Pancreas (tissue), 10 donors: ENCODE data around the gene FCER2. TPM values are rescaled to one million over a fixed set of nuclear protein-coding genes. Genes with fewer than 3 reads are reported as not detected.
A peak's percentile ranks its signal among the peaks of the same experiment; 100 is the strongest.

Experiments used
- ATAC-seq, 4 donors: fragments of 200-7000 bp; cut with Tn5 transposase; one replicate each; pipeline versions ENCODE4 v1.8.0 to v1.9.1; 2020; ENCODE audit warnings: mild to moderate bottlenecking in 4 of 4, moderate library complexity in 4 of 4
- DNase-seq, 6 donors: peaks; one replicate each; pipeline ENCODE4 v3.0.0-alpha.2; 2020
- FAIRE-seq: peaks from 2 replicates; lab custom pipeline; 2012; peaks lifted over from hg19 to GRCh38; lab: Jason Lieb, UNC
- H3K27ac ChIP-seq, 4 donors: fragments of 200-600 bp; sonication (generic); 1 replicate in 3 of 4; 2 replicates in 1 of 4; pipeline versions ENCODE4 v1.5.0 to v1.8.0; 2020
- H3K27me3 ChIP-seq, 4 donors: fragments of 200-600 bp; one replicate each; pipeline ENCODE4 v1.8.0; 2021
- H3K36me3 ChIP-seq, 3 donors: fragments of 200-600 bp; sonication (generic) in 1 of 3; one replicate each; pipeline versions ENCODE4 v1.5.0 to v1.8.0; 2020 to 2021
- H3K4me1 ChIP-seq, 3 donors: fragments of 200-600 bp; one replicate each; pipeline ENCODE4 v1.8.0; 2021
- H3K4me3 ChIP-seq, 4 donors: fragments of 200-600 bp; sonication (generic) in 2 of 4; one replicate each; pipeline versions ENCODE4 v1.5.0 to v1.8.0; 2020 to 2021
- H3K9me3 ChIP-seq, 4 donors: fragments of 200-600 bp; one replicate each; pipeline ENCODE4 v1.8.0; 2021
- WGBS, 2 donors: extraction: QIAGEN DNeasy Blood & Tissue Kit; methylation state at CpG; one replicate each; pipeline ENCODE4 v1.1.7; 2013; 5-methylcytosine and 5-hydroxymethylcytosine counted together
- intact Hi-C, 3 donors: fragments of 100-400 bp; cut with DNase I; formaldehyde crosslinking; loops; one replicate each; pipeline versions ENCODE4 v1.11.1 to v1.14.2; 2022
- polyA plus RNA-seq, 2 donors: library from polyadenylated mRNA; stranded (reverse); fragments of 200-250 nt; gene quantifications; one replicate each; pipeline ENCODE4 v1.2.3, GENCODE V29; 2013
- total RNA-seq, 6 donors: library from RNA; stranded (reverse); fragmentation: NEBNext Ultra II Directional in 4 of 6; extraction: Animal tissue kit (Norgen Biotek cat#: 25700) in 4 of 6; gene quantifications; one replicate each; pipeline versions ENCODE4 v1.2.1 to v1.2.4, GENCODE V29; 2021 to 2023
- TF ChIP-seq, protein P1 (sequence below), 4 donors: fragments of 200-600 bp; sonication (generic) in 3 of 4; IDR thresholded peaks; one replicate each; pipeline versions ENCODE4 v1.5.0 to v1.8.0; 2021; ENCODE audit warnings: antibody characterized with exemption in 4 of 4
- donor health status: healthy with polysubstance abuse.
- donor health status: DM: no; HTN: no; CAD: no; lungs with moderate emphysema.
- donor health status: DM: no; HTN: no; CAD: no.
- donor health status: control.
- donor health status: control.
- donor health status: Bipolar disorder and iron deficiency.
- donor health status: DM: yes; HTN: yes; CAD: no.
- donor health status: DM: no; HTN: no; CAD: no.
- donor health status: DM: no; HTN: no; CAD: no.
- donor health status: DM: yes; HTN: yes; CAD: no.

Gene FCER2
- total and polyA plus RNA-seq, 8 donors = 0.08 to 0.51 (median 0.19) TPM; not detected in 5

DNA sequence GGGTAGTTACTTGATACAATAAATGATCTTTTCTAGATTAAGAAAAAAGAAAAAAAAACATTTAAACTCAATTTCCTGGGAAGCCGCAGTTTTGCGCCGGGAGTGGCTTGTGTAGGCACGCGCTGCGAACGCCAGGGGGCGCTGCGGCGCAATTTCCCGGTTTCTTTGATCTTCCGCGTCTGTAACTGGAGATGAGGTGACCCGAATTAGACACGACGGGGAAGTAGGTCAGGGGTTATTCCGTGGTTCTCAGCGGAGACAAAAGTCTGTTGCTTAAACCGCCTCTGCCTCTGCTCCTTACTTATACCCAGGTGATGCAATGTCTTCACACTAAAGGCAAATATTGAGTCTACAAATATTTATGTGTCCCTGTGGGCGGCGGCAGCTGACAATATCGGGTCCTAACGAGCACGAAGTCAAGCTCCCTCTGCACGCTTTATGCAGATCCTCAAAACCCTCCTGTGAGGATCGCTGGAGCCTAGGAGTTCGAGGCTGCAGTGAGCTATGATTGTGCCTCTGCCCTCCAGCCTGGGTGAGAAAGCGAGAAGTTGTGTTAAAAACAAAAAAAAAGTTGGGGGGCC, 49.8 kb downstream of the FCER2 start:
- peaks cover 0 to 3% (median 0%) of the 10 kb centered on the region in 3 donors for H3K4me1 ChIP-seq
- peak overlapping the region in 1 of 4 donors; percentile 8 for H3K4me3 ChIP-seq
- H3K27me3 ChIP-seq = no peaks in the 10 kb centered on the region
- peak; percentile 87 to 93 (median 90) for ATAC-seq
- FAIRE-seq = peak; percentile 53
- TF ChIP-seq, protein P1, sequence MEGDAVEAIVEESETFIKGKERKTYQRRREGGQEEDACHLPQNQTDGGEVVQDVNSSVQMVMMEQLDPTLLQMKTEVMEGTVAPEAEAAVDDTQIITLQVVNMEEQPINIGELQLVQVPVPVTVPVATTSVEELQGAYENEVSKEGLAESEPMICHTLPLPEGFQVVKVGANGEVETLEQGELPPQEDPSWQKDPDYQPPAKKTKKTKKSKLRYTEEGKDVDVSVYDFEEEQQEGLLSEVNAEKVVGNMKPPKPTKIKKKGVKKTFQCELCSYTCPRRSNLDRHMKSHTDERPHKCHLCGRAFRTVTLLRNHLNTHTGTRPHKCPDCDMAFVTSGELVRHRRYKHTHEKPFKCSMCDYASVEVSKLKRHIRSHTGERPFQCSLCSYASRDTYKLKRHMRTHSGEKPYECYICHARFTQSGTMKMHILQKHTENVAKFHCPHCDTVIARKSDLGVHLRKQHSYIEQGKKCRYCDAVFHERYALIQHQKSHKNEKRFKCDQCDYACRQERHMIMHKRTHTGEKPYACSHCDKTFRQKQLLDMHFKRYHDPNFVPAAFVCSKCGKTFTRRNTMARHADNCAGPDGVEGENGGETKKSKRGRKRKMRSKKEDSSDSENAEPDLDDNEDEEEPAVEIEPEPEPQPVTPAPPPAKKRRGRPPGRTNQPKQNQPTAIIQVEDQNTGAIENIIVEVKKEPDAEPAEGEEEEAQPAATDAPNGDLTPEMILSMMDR (IDR thresholded peaks at IDR 0.05) = peak; percentile 99
- intact Hi-C loops = no loop called here
- peak; percentile 82 to 95 (median 88) for DNase-seq
- no peaks in the 10 kb centered on the region for H3K9me3 ChIP-seq
- WGBS, 2 donors = 4 to 5% methylated on average over 28 of the region's 28 CpGs
- peak overlapping the region; percentile 39 to 78 (median 64) for H3K27ac ChIP-seq
- H3K36me3 ChIP-seq = no peaks in the 10 kb centered on the region

DNA sequence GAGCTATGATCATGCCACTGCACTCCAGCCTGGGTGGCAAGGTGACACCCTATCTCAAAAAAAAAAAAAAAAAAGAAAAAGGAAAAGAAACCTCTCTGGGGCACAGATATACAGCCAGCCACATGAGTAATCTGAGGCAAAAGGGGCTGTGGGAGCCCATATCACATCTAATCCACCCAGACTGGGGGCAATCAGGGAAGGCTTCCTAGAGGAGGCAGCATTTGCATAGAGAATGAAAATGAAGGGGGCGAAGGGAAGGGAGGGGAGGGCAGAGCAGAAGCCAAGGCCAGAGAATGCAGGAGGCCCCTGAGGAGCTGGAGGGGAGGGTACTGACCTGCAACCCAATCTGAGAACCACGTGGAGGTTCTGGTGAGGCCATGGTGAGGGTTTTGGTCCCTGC, 51.8 kb downstream of the FCER2 start:
- DNase-seq (no peak), FAIRE-seq (no peak), ATAC-seq (no peak)
- Histone ChIP-seq H3K4me3 (no peak overlapping the region), H3K27me3 (no peaks in the 10 kb centered on the region), H3K4me1 (peaks cover 0 to 3% (median 0%) of the 10 kb centered on the region in 3 donors), H3K36me3 (no peaks in the 10 kb centered on the region), H3K27ac (no peak overlapping the region), H3K9me3 (no peaks in the 10 kb centered on the region)
- intact Hi-C loops = no loop called here
- TF ChIP-seq, protein P1 (IDR thresholded peaks at IDR 0.05) = no peak
- WGBS, 2 donors = 56 to 57% methylated on average over 2 of the region's 2 CpGs

DNA sequence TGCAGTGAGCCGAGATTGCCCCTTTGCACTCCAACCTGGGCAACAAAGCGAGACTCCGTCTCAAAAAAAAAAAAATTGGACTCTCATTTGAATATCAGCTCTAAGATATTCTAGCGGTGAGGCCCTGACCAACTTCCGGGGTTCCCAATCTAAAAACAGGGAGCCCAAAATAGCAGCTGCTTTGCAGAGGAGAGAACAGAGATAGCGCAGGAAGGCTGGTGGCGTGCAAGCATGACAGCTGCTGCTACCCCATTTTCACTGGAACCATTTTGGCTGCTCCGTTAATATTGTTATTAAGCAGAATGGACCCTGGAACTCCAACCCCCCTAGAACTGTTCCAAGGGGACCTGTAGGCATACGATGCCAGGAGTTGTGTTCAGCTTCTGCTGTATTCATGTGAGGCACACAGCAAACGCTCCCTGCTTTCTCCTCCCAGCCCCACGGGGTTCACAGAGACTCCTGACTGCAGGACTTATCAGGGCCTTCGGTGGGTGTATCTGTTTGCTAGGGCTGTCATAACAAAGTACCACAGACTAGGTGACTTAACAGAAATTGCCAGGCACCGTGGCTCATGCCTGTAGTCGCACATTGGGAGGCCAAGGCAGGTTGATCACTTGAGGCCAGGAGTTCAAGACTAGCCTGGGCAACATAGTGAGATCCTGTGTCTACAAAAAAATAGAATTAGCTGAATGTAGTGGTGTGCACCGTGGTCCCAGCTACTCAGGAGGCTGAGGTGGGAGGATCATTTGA, 53.5 kb downstream of the FCER2 start:
- H3K36me3 ChIP-seq = no peaks in the 10 kb centered on the region
- no peak overlapping the region for H3K4me3 ChIP-seq
- no peak overlapping the region for H3K27ac ChIP-seq
- intact Hi-C loops = no loop called here
- 77 to 80% methylated on average over 15 of the region's 15 CpGs for WGBS, 2 donors
- peaks cover 0 to 3% (median 0%) of the 10 kb centered on the region in 3 donors for H3K4me1 ChIP-seq
- FAIRE-seq (no peak), ATAC-seq (no peak), DNase-seq (no peak)
- H3K27me3 ChIP-seq = no peaks in the 10 kb centered on the region
- H3K9me3 ChIP-seq = no peaks in the 10 kb centered on the region
- TF ChIP-seq, protein P1 (IDR thresholded peaks at IDR 0.05) = no peak

DNA sequence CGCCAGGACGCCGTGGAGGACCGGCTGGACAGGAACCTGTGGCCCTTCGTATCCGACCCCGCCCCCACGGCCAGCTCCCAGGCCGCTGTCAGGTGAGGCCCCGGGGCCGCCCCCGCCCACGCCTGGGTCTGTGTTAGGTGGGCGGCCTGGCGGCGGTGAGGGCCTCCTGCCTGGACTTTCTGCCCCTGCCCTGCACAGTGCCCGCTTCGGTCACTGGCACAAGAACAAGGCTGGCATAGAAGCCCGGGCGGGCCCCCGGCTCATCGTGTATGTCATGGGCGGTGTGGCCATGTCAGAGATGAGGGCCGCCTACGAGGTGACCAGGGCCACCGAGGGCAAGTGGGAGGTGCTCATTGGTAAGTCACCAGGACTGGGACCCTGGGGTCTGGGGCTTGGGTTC, 54.8 kb downstream of the FCER2 start:
- Histone ChIP-seq H3K36me3 (no peaks in the 10 kb centered on the region), H3K4me1 (peaks cover 0 to 3% (median 0%) of the 10 kb centered on the region in 3 donors), H3K4me3 (no peak overlapping the region), H3K9me3 (no peaks in the 10 kb centered on the region), H3K27ac (no peak overlapping the region), H3K27me3 (no peaks in the 10 kb centered on the region)
- FAIRE-seq (no peak), ATAC-seq (no peak), DNase-seq (peak in 1 of 6 donors; percentile 79)
- TF ChIP-seq, protein P1 (IDR thresholded peaks at IDR 0.05) = no peak
- WGBS, 2 donors = 92 to 97% methylated on average over 23 to 26 of the region's 26 CpGs
- intact Hi-C loops = no loop called here

DNA sequence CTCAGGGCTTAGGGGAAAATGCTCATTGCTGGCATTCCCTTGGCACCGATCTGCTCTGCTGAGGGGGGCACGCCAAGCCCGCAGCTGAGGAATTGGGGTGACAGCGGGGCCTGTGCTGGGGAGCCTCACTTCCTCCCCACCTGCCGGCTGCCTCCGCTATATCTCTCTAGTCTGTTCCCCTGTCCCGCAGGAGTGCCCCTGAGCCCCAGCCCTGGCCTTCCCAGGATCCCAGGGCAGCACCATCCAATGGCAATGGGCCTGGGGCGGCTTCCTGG, 55.6 kb downstream of the FCER2 start:
- H3K27me3 ChIP-seq = no peaks in the 10 kb centered on the region
- TF ChIP-seq, protein P1 (IDR thresholded peaks at IDR 0.05) = no peak
- DNase-seq = peak in 1 of 6 donors; percentile 74
- no peak overlapping the region for H3K27ac ChIP-seq
- FAIRE-seq = no peak
- H3K36me3 ChIP-seq = no peaks in the 10 kb centered on the region
- intact Hi-C loops = no loop called here
- H3K4me1 ChIP-seq = no peaks in the 10 kb centered on the region
- H3K9me3 ChIP-seq = no peaks in the 10 kb centered on the region
- ATAC-seq = no peak
- H3K4me3 ChIP-seq = no peak overlapping the region
- 88 to 90% methylated on average over 8 of the region's 8 CpGs for WGBS, 2 donors
